Endothelial cell of umbilical vein (primary cell): ENCODE results near the gene RBSN.

Source experiments
- EZH2 ChIP-seq: IDR thresholded peaks from 2 replicates; pipeline ENCODE4 v1.6.1; 2012; ENCODE audit warnings: borderline replicate concordance, low read depth, mild to moderate bottlenecking, moderate library complexity, low read length, inconsistent platforms; ENCODE audit not compliant: severe bottlenecking
- GATA2 ChIP-seq: IDR thresholded peaks from 2 replicates; pipeline ENCODE4 v1.7.0; 2011; ENCODE audit warnings: low read depth, mild to moderate bottlenecking, moderate library complexity, mixed read lengths, low read length; ENCODE audit not compliant: insufficient read length, insufficient read depth
- JUN ChIP-seq: IDR thresholded peaks from 2 replicates; pipeline ENCODE4 v1.6.1; 2011; ENCODE audit warnings: borderline replicate concordance, low read depth; ENCODE audit not compliant: insufficient read length, insufficient read depth
- POLR2A ChIP-seq: IDR thresholded peaks from 2 replicates; pipeline ENCODE4 v1.6.1; 2012; ENCODE audit warnings: low read depth, mild to moderate bottlenecking, control low read depth, low read length
- POLR2AphosphoS5 ChIP-seq: IDR thresholded peaks from 2 replicates; pipeline ENCODE4 v1.6.1; 2012; ENCODE audit warnings: low read depth, mild to moderate bottlenecking, control low read depth, low read length, moderate library complexity; ENCODE audit not compliant: insufficient read depth
- TF ChIP-seq, protein P1 (sequence below), 2 donors: IDR thresholded peaks; 1 replicate in 1 of 2; 2 replicates in 1 of 2; pipeline ENCODE4 v1.5.1; 2011; ENCODE audit warnings: low read length in 2 of 2, mild to moderate bottlenecking in 2 of 2, moderate library complexity in 2 of 2, control low read depth in 1 of 2, inconsistent platforms in 1 of 2, low read depth in 1 of 2; ENCODE audit not compliant: insufficient read depth in 1 of 2; ENCODE audit errors: extremely low read depth in 1 of 2
- TF ChIP-seq, protein P2 (sequence below): IDR thresholded peaks from 2 replicates; pipeline ENCODE4 v1.6.1; 2011; ENCODE audit not compliant: insufficient read depth, insufficient read length

DNA sequence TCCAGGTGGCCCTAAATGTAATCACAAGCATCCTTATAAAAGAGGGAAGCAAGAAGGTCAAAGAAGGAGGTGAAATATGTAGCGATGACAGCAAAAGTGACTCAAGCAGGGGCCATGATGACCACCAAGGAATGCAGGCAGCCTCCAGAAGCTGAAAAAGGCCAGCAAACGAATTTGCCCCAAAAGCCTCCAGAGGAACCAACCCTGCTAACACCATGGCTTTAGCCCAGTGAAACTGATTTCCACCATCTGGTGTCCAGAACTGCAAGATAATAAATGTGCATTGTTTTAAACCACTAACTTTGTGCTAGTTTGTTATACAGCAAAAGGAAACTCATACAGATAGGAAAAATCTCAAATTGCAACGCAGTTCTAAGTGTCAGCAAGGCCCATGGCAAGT, 23.0 kb upstream of the RBSN start:
- no peak for TF ChIP-seq EZH2
- TF ChIP-seq, protein P1, sequence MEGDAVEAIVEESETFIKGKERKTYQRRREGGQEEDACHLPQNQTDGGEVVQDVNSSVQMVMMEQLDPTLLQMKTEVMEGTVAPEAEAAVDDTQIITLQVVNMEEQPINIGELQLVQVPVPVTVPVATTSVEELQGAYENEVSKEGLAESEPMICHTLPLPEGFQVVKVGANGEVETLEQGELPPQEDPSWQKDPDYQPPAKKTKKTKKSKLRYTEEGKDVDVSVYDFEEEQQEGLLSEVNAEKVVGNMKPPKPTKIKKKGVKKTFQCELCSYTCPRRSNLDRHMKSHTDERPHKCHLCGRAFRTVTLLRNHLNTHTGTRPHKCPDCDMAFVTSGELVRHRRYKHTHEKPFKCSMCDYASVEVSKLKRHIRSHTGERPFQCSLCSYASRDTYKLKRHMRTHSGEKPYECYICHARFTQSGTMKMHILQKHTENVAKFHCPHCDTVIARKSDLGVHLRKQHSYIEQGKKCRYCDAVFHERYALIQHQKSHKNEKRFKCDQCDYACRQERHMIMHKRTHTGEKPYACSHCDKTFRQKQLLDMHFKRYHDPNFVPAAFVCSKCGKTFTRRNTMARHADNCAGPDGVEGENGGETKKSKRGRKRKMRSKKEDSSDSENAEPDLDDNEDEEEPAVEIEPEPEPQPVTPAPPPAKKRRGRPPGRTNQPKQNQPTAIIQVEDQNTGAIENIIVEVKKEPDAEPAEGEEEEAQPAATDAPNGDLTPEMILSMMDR (IDR thresholded peaks at IDR 0.05; ENCODE audit: extremely low read depth in 1 of 2, insufficient read depth in 1 of 2, low read depth in 1 of 2, low read length in 2 of 2): no peak
- TF ChIP-seq, protein P2, sequence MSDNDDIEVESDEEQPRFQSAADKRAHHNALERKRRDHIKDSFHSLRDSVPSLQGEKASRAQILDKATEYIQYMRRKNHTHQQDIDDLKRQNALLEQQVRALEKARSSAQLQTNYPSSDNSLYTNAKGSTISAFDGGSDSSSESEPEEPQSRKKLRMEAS: no peak
- TF ChIP-seq POLR2A: no peak
- TF ChIP-seq POLR2AphosphoS5: no peak
- TF ChIP-seq GATA2: no peak
- TF ChIP-seq JUN: no peak
